Spleen (tissue), 11 donors: ENCODE results near the gene MICAL3. TPM values are rescaled to one million over a fixed set of nuclear protein-coding genes. Genes with fewer than 3 reads are reported as not detected.
A peak's percentile ranks its signal among the peaks of the same experiment; 100 is the strongest.

Source experiments
- DNase-seq: peaks from one replicate; pipeline ENCODE4 v3.0.0-alpha.2; 2020
- H3K27ac ChIP-seq, 8 donors: fragments of 200-600 bp; sonication (generic) in 7 of 8; 1 replicate in 4 of 8; 2 replicates in 4 of 8; pipeline versions ENCODE4 v1.5.0 to v1.8.0; 2016 to 2021; ENCODE audit warnings: inconsistent platforms in 4 of 8, mild to moderate bottlenecking in 4 of 8, moderate library complexity in 1 of 8
- H3K27me3 ChIP-seq, 7 donors: fragments of 200-600 bp; sonication (generic) in 6 of 7; replicated peaks in 1 of 7; 1 replicate in 4 of 7; 2 replicates in 3 of 7; pipeline versions ENCODE4 v1.5.0 to v1.8.0; 2016 to 2021; ENCODE audit warnings: inconsistent platforms in 3 of 7, mild to moderate bottlenecking in 1 of 7
- H3K36me3 ChIP-seq, 6 donors: fragments of 200-600 bp; sonication (generic) in 5 of 6; 1 replicate in 4 of 6; 2 replicates in 2 of 6; pipeline versions ENCODE4 v1.5.0 to v1.8.0; 2016 to 2021; ENCODE audit warnings: inconsistent platforms in 2 of 6
- H3K4me1 ChIP-seq, 6 donors: fragments of 200-600 bp; sonication (generic) in 5 of 6; 1 replicate in 3 of 6; 2 replicates in 3 of 6; pipeline versions ENCODE4 v1.5.0 to v1.8.0; 2016 to 2021; ENCODE audit warnings: inconsistent platforms in 3 of 6
- H3K4me3 ChIP-seq, 8 donors: fragments of 200-600 bp; sonication (generic) in 7 of 8; 1 replicate in 4 of 8; 2 replicates in 4 of 8; pipeline versions ENCODE4 v1.5.0 to v1.8.0; 2016 to 2021; ENCODE audit warnings: inconsistent platforms in 4 of 8, mild to moderate bottlenecking in 4 of 8, moderate library complexity in 2 of 8
- H3K9me3 ChIP-seq, 8 donors: fragments of 200-600 bp; sonication (generic) in 7 of 8; 1 replicate in 4 of 8; 2 replicates in 4 of 8; pipeline versions ENCODE4 v1.5.0 to v1.8.0; 2016 to 2021; ENCODE audit warnings: inconsistent platforms in 4 of 8
- POLR2A ChIP-seq, 3 donors: fragments of 450-650 bp; IDR thresholded peaks; one replicate each; pipeline ENCODE4 v1.5.1; 2017; ENCODE audit warnings: antibody characterized with exemption in 3 of 3, mild to moderate bottlenecking in 1 of 3
- POLR2AphosphoS5 ChIP-seq, 3 donors: sonication (generic); formaldehyde crosslinking; IDR thresholded peaks; one replicate each; pipeline ENCODE4 v1.5.1; 2017; ENCODE audit warnings: antibody characterized with exemption in 3 of 3
- WGBS, 5 donors: extraction: QIAGEN DNeasy Blood & Tissue Kit in 3 of 5; methylation state at CpG; one replicate each; pipeline versions ENCODE4 v1.1.5 to v1.1.7; 2013 to 2018; 5-methylcytosine and 5-hydroxymethylcytosine counted together
- intact Hi-C: fragments of 100-400 bp; cut with DNase I; formaldehyde crosslinking; loops from one replicate; pipeline ENCODE4 v1.15.0; 2023; ENCODE audit warnings: low total_unique reads
- polyA plus RNA-seq, 3 donors: library from polyadenylated mRNA; stranded (reverse); fragments of 200-250 nt; gene quantifications; one replicate each; pipeline ENCODE4 v1.2.1, GENCODE V29; 2013
- total RNA-seq, 7 donors: library from RNA; depleted of rRNA in 3 of 7; stranded (reverse); fragments of >200 nt in 3 of 7; fragmentation: NEBNext Ultra II Directional in 4 of 7; extraction: Animal tissue kit (Norgen Biotek cat#: 25700) in 4 of 7; gene quantifications; one replicate each; pipeline versions ENCODE4 v1.1.0 to v1.2.1, GENCODE V29; 2016 to 2021
- TF ChIP-seq, protein P1 (sequence below), 11 experiments: fragments of 200-600 bp in 7 of 11; fragments of 450-650 bp in 4 of 11; sonication (generic) in 4 of 11; IDR thresholded peaks in 8 of 11; conservative IDR thresholded peaks in 3 of 11; 1 replicate in 7 of 11; 2 replicates in 4 of 11; pipeline versions ENCODE4 v1.4.0 to v1.8.0; 2016 to 2021; ENCODE audit warnings: antibody characterized with exemption in 11 of 11, inconsistent platforms in 4 of 11, mild to moderate bottlenecking in 1 of 11
- donor health status: healthy with polysubstance abuse.
- donor health status: DM: no; HTN: no; CAD: no; lungs with moderate emphysema.
- donor health status: DM: no; HTN: no; CAD: no.
- donor health status: Bipolar disorder and iron deficiency.
- donor health status: healthy.
- donor health status: DM: no; HTN: no; CAD: no.
- donor health status: DM: yes; HTN: yes; CAD: no.

The MICAL3 gene
- total and polyA plus RNA-seq, 10 donors, result 2.6 to 133 (median 75.2) TPM

DNA sequence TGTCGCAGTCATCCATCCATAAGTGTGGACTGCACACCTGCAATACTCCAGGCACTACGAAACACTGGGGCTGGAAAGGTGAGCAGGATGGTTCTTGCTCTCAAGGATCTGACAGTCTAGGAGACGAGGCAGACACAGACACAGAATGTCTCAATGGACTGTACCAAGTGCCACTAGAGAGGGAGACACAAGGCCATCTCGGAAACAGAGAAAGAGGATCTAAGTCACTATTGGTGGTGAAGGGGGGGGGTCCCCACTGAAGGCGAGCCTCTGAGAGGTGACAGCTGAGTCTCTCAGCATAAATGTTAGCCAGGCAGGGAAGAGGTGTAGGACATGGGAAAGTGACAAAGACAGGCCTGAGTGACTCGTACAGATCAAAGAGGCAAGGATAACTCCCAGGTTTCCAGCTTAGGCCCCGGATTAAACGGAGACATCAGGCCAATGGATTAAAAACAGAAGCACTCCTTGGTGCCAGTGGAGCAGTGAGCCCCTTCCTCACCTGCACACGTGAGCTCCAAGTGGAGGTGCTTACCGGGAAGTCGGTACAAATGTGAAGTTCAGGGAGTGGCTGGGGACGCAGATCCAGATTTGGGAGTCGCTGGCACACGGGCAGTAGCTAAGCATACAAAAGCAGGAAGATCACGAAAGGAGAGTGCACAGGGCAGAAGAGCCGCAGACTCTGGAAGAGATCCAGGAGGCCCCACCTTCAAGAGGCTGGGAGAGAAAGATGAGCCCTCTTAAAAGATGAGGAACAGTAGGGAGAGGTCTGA lies 117.2 kb downstream of the MICAL3 start:
- H3K27ac ChIP-seq, result no peak overlapping the region
- H3K4me3 ChIP-seq, result no peak overlapping the region
- H3K9me3 ChIP-seq, result no peaks in the 10 kb centered on the region
- DNase-seq, result no peak
- WGBS, 5 donors, result 73 to 87% (median 82%) methylated on average over 16 of the region's 16 CpGs
- no peaks in the 10 kb centered on the region for H3K27me3 ChIP-seq
- H3K36me3 ChIP-seq, result peaks cover 0 to 58% (median 30%) of the 10 kb centered on the region in 6 donors
- TF ChIP-seq POLR2A (IDR thresholded peaks at IDR 0.05) (no peak), POLR2AphosphoS5 (IDR thresholded peaks at IDR 0.05) (no peak)
- TF ChIP-seq, protein P1, sequence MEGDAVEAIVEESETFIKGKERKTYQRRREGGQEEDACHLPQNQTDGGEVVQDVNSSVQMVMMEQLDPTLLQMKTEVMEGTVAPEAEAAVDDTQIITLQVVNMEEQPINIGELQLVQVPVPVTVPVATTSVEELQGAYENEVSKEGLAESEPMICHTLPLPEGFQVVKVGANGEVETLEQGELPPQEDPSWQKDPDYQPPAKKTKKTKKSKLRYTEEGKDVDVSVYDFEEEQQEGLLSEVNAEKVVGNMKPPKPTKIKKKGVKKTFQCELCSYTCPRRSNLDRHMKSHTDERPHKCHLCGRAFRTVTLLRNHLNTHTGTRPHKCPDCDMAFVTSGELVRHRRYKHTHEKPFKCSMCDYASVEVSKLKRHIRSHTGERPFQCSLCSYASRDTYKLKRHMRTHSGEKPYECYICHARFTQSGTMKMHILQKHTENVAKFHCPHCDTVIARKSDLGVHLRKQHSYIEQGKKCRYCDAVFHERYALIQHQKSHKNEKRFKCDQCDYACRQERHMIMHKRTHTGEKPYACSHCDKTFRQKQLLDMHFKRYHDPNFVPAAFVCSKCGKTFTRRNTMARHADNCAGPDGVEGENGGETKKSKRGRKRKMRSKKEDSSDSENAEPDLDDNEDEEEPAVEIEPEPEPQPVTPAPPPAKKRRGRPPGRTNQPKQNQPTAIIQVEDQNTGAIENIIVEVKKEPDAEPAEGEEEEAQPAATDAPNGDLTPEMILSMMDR (IDR thresholded peaks at IDR 0.05 in 8 of 11, conservative IDR thresholded peaks at IDR 0.05 in 3 of 11), result no peak
- intact Hi-C loops, result loop anchor here (10.0 kb wide), 1 partner anchor 168 kb away; the partner anchor contains the start of gene PEX26
- H3K4me1 ChIP-seq, result peaks cover 0 to 61% (median 36%) of the 10 kb centered on the region in 6 donors

- 88 to 97% (median 89%) methylated on average over 8 of the region's 8 CpGs for WGBS, 5 donors
- intact Hi-C loops, result loop anchor here (10.0 kb wide), 1 partner anchor 169 kb away; the partner anchor contains the start of gene PEX26
- Histone ChIP-seq H3K27me3 (no peaks in the 10 kb centered on the region), H3K4me1 (peaks cover 0 to 44% (median 21%) of the 10 kb centered on the region in 6 donors), H3K27ac (no peak overlapping the region), H3K4me3 (no peak overlapping the region), H3K9me3 (no peaks in the 10 kb centered on the region), H3K36me3 (peaks cover 0 to 75% (median 47%) of the 10 kb centered on the region in 6 donors)
- no peak for DNase-seq
- TF ChIP-seq, protein P1 (IDR thresholded peaks at IDR 0.05 in 8 of 11, conservative IDR thresholded peaks at IDR 0.05 in 3 of 11), result no peak
- no peak for TF ChIP-seq POLR2AphosphoS5 (IDR thresholded peaks at IDR 0.05)
- no peak for TF ChIP-seq POLR2A (IDR thresholded peaks at IDR 0.05)
Observed at GRCh38 chr22:17905445-17905844, 118.9 kb downstream of the MICAL3 start.

DNA sequence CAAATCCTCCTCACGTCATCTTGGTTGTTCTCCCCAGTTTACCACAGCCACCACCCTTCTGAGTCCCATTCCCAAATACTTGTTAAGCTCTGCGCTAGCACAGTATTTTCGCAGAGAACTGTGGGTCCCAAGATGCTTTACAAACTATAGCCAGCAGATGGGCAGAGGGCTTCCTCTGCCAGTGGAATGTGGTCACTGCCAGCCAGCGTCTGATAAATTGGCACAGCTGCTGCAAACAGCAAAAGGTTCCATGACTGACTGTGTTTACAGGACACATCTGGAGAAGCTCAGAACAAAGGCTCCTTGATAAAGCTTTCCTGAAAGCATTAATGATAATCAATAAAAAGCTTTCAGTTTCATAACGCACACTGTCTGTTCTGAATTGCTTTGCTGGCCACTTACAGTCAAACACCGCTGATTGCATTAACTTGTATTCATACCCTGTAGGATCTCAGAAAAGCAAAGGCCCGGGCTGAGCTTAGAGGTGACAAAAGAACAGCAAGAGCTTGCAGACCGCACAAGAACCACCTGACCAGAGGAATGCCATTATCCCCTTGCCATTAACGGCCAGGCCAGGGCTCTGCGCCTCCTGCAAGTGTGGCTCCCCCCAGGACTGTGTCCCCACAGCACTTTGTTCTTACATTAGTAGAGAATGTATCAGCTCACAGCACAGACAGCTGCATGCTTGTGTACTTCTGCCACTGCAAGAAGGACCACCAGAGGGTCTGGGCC lies 120.6 kb downstream of the MICAL3 start:
- H3K4me1 ChIP-seq, result peaks cover 0 to 26% (median 7%) of the 10 kb centered on the region in 6 donors
- H3K4me3 ChIP-seq, result no peak overlapping the region
- DNase-seq, result no peak
- H3K27me3 ChIP-seq, result no peaks in the 10 kb centered on the region
- H3K27ac ChIP-seq, result peak overlapping the region in 2 of 8 donors; percentile 12 to 14
- TF ChIP-seq POLR2AphosphoS5 (IDR thresholded peaks at IDR 0.05) (peak in 1 of 3 donors; percentile 22), POLR2A (IDR thresholded peaks at IDR 0.05) (no peak)
- 69 to 82% (median 77%) methylated on average over 10 of the region's 10 CpGs for WGBS, 5 donors
- H3K36me3 ChIP-seq, result peaks cover 0 to 92% (median 60%) of the 10 kb centered on the region in 6 donors
- H3K9me3 ChIP-seq, result no peaks in the 10 kb centered on the region
- intact Hi-C loops, result loop anchor here (10.0 kb wide), 1 partner anchor 171 kb away; the partner anchor contains the start of gene PEX26

DNA sequence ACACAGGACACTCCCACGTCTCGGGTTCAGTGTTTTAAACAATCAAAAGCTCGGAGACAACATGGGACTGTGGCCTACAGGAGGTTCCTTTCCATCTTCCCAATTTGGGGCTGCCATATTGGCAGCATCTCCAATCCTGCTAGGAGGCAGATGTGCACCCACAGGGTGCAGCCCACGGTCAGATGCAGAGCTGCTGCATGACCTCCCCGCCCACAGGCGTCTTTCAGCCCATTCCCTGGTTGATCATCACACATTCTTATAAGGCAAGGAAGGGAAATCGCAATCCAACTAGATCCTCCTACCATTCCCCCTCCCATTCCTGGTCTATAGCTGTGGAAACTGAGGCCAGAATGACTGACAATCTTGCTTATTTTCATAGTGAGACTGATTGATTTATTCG lies 121.4 kb downstream of the MICAL3 start:
- Histone ChIP-seq H3K4me1 (peaks cover 0 to 21% (median 7%) of the 10 kb centered on the region in 6 donors), H3K9me3 (no peaks in the 10 kb centered on the region), H3K27me3 (no peaks in the 10 kb centered on the region), H3K27ac (peak overlapping the region in 1 of 8 donors; percentile 12), H3K36me3 (peaks cover 0 to 100% (median 66%) of the 10 kb centered on the region in 6 donors), H3K4me3 (no peak overlapping the region)
- TF ChIP-seq, protein P1 (IDR thresholded peaks at IDR 0.05 in 8 of 11, conservative IDR thresholded peaks at IDR 0.05 in 3 of 11), result no peak
- 93 to 96% (median 95%) methylated on average over 8 of the region's 8 CpGs for WGBS, 5 donors
- no peak for DNase-seq
- intact Hi-C loops, result loop anchor here (10.0 kb wide), 1 partner anchor 172 kb away; the partner anchor contains the start of gene PEX26
